HepG2 (cell line): Measurements from ENCODE around the gene GNA15. TPM values are rescaled to one million over a fixed set of nuclear protein-coding genes. Genes with fewer than 3 reads are reported as not detected.

Experiments
- ARID4A ChIP-seq: sonication (generic); formaldehyde crosslinking; IDR thresholded peaks from 2 replicates; pipeline ENCODE4 v1.5.0; 2020; ENCODE audit warnings: mild to moderate bottlenecking, missing genetic modification reagents, borderline replicate concordance
- ARNT ChIP-seq: fragments of 450-650 bp; IDR thresholded peaks from 2 replicates; pipeline ENCODE4 v1.6.1; 2017
- CHD4 ChIP-seq: fragments of 200-600 bp; sonication (generic); IDR thresholded peaks from 2 replicates; pipeline ENCODE4 v1.7.0; 2017; ENCODE audit warnings: mild to moderate bottlenecking, low read length, borderline replicate concordance
- CREM ChIP-seq, 2 experiments: sonication (generic) in 1 of 2; formaldehyde crosslinking in 1 of 2; IDR thresholded peaks; 2 replicates each; pipeline versions ENCODE4 v1.4.0 to v1.6.1; 2016 to 2020; ENCODE audit warnings: antibody characterized with exemption in 1 of 2, mild to moderate bottlenecking in 1 of 2, missing genetic modification reagents in 1 of 2
- FOXM1 ChIP-seq: sonication (generic); formaldehyde crosslinking; IDR thresholded peaks from 2 replicates; pipeline ENCODE4 v1.5.0; 2020; ENCODE audit warnings: missing genetic modification reagents
- HHEX ChIP-seq: IDR thresholded peaks from 2 replicates; pipeline ENCODE4 v1.6.1; 2016; ENCODE audit warnings: control low read depth
- HIVEP1 ChIP-seq: sonication (generic); formaldehyde crosslinking; IDR thresholded peaks from 2 replicates; pipeline ENCODE4 v1.4.0; 2020; ENCODE audit warnings: mild to moderate bottlenecking, missing genetic modification reagents
- IKZF4 ChIP-seq: sonication (generic); formaldehyde crosslinking; IDR thresholded peaks from 2 replicates; pipeline ENCODE4 v1.5.1; 2020; ENCODE audit warnings: borderline replicate concordance, mild to moderate bottlenecking, low read depth, missing genetic modification reagents; ENCODE audit errors: not compliant biosample characterization
- KDM1A ChIP-seq: IDR thresholded peaks from 2 replicates; pipeline ENCODE4 v1.6.1; 2016; ENCODE audit warnings: missing compliant biosample characterization
- MED8 ChIP-seq: sonication (generic); formaldehyde crosslinking; IDR thresholded peaks from 2 replicates; pipeline ENCODE4 v1.8.1; 2023; ENCODE audit warnings: mild to moderate bottlenecking, missing genetic modification reagents; ENCODE audit not compliant: insufficient replicate concordance
- NFE2L1 ChIP-seq: sonication (generic); formaldehyde crosslinking; IDR thresholded peaks from 2 replicates; pipeline ENCODE4 v1.4.0; 2020; ENCODE audit warnings: missing genetic modification reagents, mild to moderate bottlenecking, borderline replicate concordance
- NR2C2 ChIP-seq: sonication (generic); formaldehyde crosslinking; IDR thresholded peaks from 2 replicates; pipeline ENCODE4 v1.4.0; 2020; ENCODE audit warnings: missing genetic modification reagents, mild to moderate bottlenecking, moderate library complexity, borderline replicate concordance
- PATZ1 ChIP-seq: sonication (generic); formaldehyde crosslinking; IDR thresholded peaks from 2 replicates; pipeline ENCODE4 v1.4.0; 2020; ENCODE audit warnings: missing genetic modification reagents
- SATB2 ChIP-seq: sonication (generic); formaldehyde crosslinking; IDR thresholded peaks from 2 replicates; pipeline ENCODE4 v1.5.0; 2020; ENCODE audit warnings: missing genetic modification reagents
- SP140L ChIP-seq: sonication (generic); formaldehyde crosslinking; IDR thresholded peaks from 2 replicates; pipeline ENCODE4 v1.4.0; 2020; ENCODE audit warnings: missing genetic modification reagents, borderline replicate concordance
- STAG1 ChIP-seq: sonication (generic); formaldehyde crosslinking; IDR thresholded peaks from 2 replicates; pipeline ENCODE4 v1.4.0; 2020; ENCODE audit warnings: missing genetic modification reagents
- ZBTB1 ChIP-seq: sonication (generic); formaldehyde crosslinking; IDR thresholded peaks from 2 replicates; pipeline ENCODE4 v1.4.0; 2020; ENCODE audit warnings: missing genetic modification reagents, borderline replicate concordance
- ZBTB39 ChIP-seq: sonication (generic); formaldehyde crosslinking; IDR thresholded peaks from 2 replicates; pipeline ENCODE4 v1.5.0; 2020; ENCODE audit warnings: missing genetic modification reagents
- ZNF253 ChIP-seq: sonication (generic); formaldehyde crosslinking; IDR thresholded peaks from 2 replicates; pipeline ENCODE4 v1.8.0; 2022; ENCODE audit warnings: mild to moderate bottlenecking, missing genetic modification reagents, borderline replicate concordance
- ZNF34 ChIP-seq: sonication (generic); formaldehyde crosslinking; IDR thresholded peaks from 2 replicates; pipeline ENCODE4 v1.4.0; 2020; ENCODE audit warnings: mild to moderate bottlenecking, missing genetic modification reagents, borderline replicate concordance
- ZNF572 ChIP-seq: sonication (generic); formaldehyde crosslinking; IDR thresholded peaks from 2 replicates; pipeline ENCODE4 v1.5.1; 2020; ENCODE audit warnings: mild to moderate bottlenecking, missing genetic modification reagents
- ZNF816 ChIP-seq: sonication (generic); formaldehyde crosslinking; IDR thresholded peaks from 2 replicates; pipeline ENCODE4 v1.8.0; 2022; ENCODE audit warnings: missing genetic modification reagents, mild to moderate bottlenecking, borderline replicate concordance
- polyA plus RNA-seq, 8 experiments: library from polyadenylated mRNA; depleted of rRNA in 3 of 8; stranded (reverse) in 7 of 8; unstranded in 1 of 8; fragments of >200 nt; fragmentation: Illumina TruSeq in 4 of 8; extraction: Trizol in 4 of 8; gene quantifications; 2 replicates each; pipeline versions ENCODE4 v1.2.1 to v1.2.3, GENCODE V29; 2011 to 2016; ENCODE audit warnings: low read depth in 4 of 8, missing spikeins in 1 of 8, mixed read lengths in 1 of 8; ENCODE audit not compliant: insufficient read depth in 1 of 8
- total RNA-seq, 5 experiments: library from RNA; depleted of rRNA; stranded (reverse); fragments of >200 nt; fragmentation: Illumina TruSeq; extraction: Trizol; gene quantifications; 2 replicates each; pipeline ENCODE4 v1.2.3, GENCODE V29; 2016; ENCODE audit warnings: low read depth in 1 of 5

GNA15 gene
- total and polyA plus RNA-seq, 2 of the 13 experiments (the other 11 are each of a cell fraction or from before 2014, with no cell fraction given): not detected

- TF ChIP-seq ZNF34 (no peak), ZNF253 (CRISPR knock-in tag) (no peak), MED8 (no peak), HIVEP1 (no peak), FOXM1 (CRISPR knock-in tag) (no peak), KDM1A (CRISPR knock-in tag) (peak; percentile 54; the same call in 1 of the 2 replicates), ZBTB1 (CRISPR knock-in tag) (no peak), NR2C2 (CRISPR knock-in tag) (no peak), SATB2 (CRISPR knock-in tag) (no peak), IKZF4 (CRISPR knock-in tag) (no peak), ZNF816 (no peak), SP140L (CRISPR knock-in tag) (no peak), CREM (IDR thresholded peaks at IDR 0.05) (no peak), CREM (CRISPR knock-in tag; IDR thresholded peaks at IDR 0.05) (no peak), NFE2L1 (CRISPR knock-in tag) (no peak), CHD4 (no peak), ZBTB39 (CRISPR knock-in tag) (peak; percentile 38; the same call in 1 of the 2 replicates), ARID4A (0 out of 2 replicates have a peak, but pooled peaks have one; percentile 18), STAG1 (CRISPR knock-in tag) (peak; percentile 34), HHEX (CRISPR knock-in tag) (no peak), PATZ1 (CRISPR knock-in tag) (no peak), ARNT (no peak), ZNF572 (CRISPR knock-in tag) (no peak)
These were observed 74.6 kb downstream of the GNA15 start (continued) for GRCh38 chr19:3210347-3211017.
